Measurements from ENCODE around the gene RGS7BP.

GRCh38 chr5:64505769-64506566 lies at the start of gene RGS7BP:
- TF ChIP-seq, protein P1, sequence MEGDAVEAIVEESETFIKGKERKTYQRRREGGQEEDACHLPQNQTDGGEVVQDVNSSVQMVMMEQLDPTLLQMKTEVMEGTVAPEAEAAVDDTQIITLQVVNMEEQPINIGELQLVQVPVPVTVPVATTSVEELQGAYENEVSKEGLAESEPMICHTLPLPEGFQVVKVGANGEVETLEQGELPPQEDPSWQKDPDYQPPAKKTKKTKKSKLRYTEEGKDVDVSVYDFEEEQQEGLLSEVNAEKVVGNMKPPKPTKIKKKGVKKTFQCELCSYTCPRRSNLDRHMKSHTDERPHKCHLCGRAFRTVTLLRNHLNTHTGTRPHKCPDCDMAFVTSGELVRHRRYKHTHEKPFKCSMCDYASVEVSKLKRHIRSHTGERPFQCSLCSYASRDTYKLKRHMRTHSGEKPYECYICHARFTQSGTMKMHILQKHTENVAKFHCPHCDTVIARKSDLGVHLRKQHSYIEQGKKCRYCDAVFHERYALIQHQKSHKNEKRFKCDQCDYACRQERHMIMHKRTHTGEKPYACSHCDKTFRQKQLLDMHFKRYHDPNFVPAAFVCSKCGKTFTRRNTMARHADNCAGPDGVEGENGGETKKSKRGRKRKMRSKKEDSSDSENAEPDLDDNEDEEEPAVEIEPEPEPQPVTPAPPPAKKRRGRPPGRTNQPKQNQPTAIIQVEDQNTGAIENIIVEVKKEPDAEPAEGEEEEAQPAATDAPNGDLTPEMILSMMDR (IDR thresholded peaks at IDR 0.05): no peak
- no peak for TF ChIP-seq POLR2A (IDR thresholded peaks at IDR 0.05)
